H1 (cell line): ENCODE measurements around the gene VTN. TPM values are rescaled to one million over a fixed set of nuclear protein-coding genes. Genes with fewer than 3 reads are reported as not detected.

ENCODE experiments used
- CTCF ChIA-PET: fragments of 300-600 bp; sonication (Branson Sonifier 250); formaldehyde crosslinking; loops from one replicate; lab custom pipeline; 2021; ENCODE audit not compliant: partially characterized antibody; lab: Charles Lee
- POLR2A ChIA-PET: fragments of 300-600 bp; sonication (Branson Sonifier 250); formaldehyde crosslinking; loops from one replicate; lab custom pipeline; 2021; ENCODE audit warnings: inconsistent platforms; ENCODE audit not compliant: partially characterized antibody; lab: Charles Lee
- DNase-seq, 2 experiments: peaks; one replicate each; pipeline versions ENCODE4 v3.0.0 to v3.0.0-alpha.2; 2010 to 2022; ENCODE audit warnings: low spot score in 2 of 2, low read depth in 1 of 2, mixed read lengths in 1 of 2
- FAIRE-seq: peaks from 2 replicates; lab custom pipeline; 2011; peaks lifted over from hg19 to GRCh38; lab: Jason Lieb, UNC
- H2AFZ ChIP-seq: 2 replicates; pipeline ENCODE4 v1.8.1; 2012; ENCODE audit warnings: low read length, inconsistent platforms
- H2AK5ac ChIP-seq: 2 replicates; pipeline ENCODE4 v1.6.1; 2013; ENCODE audit warnings: low read depth, low read length
- H2BK120ac ChIP-seq: replicated peaks from 2 replicates; pipeline ENCODE3; 2013; ENCODE audit warnings: low read depth, low read length, inconsistent platforms
- H2BK12ac ChIP-seq: 2 replicates; pipeline ENCODE4 v1.6.1; 2013; ENCODE audit warnings: low read depth, low read length
- H2BK15ac ChIP-seq: 2 replicates; pipeline ENCODE4 v1.6.1; 2013; ENCODE audit warnings: low read length
- H2BK20ac ChIP-seq: 2 replicates; pipeline ENCODE4 v1.6.1; 2013; ENCODE audit warnings: low read length
- H2BK5ac ChIP-seq: 2 replicates; pipeline ENCODE4 v1.6.1; 2013; ENCODE audit warnings: low read depth, low read length
- H3K14ac ChIP-seq: 2 replicates; pipeline ENCODE4 v1.6.1; 2013; ENCODE audit warnings: inconsistent platforms; ENCODE audit not compliant: insufficient read length
- H3K18ac ChIP-seq: 2 replicates; pipeline ENCODE4 v1.6.1; 2013; ENCODE audit warnings: low read length; ENCODE audit errors: extremely low read depth
- H3K23ac ChIP-seq: 2 replicates; pipeline ENCODE4 v1.6.1; 2013; ENCODE audit warnings: inconsistent platforms; ENCODE audit not compliant: insufficient read length
- H3K23me2 ChIP-seq: 2 replicates; pipeline ENCODE4 v1.6.1; 2013; ENCODE audit warnings: low read depth, low read length
- H3K27ac ChIP-seq: 2 replicates; pipeline ENCODE4 v1.6.1; 2011; ENCODE audit warnings: low read depth, low read length, inconsistent platforms
- H3K27me3 ChIP-seq, 4 experiments: replicated peaks in 1 of 4; 1 replicate in 1 of 4; 2 replicates in 3 of 4; pipeline versions ENCODE4 v1.6.1 to v1.8.1; 2011 to 2013; ENCODE audit warnings: low read length in 3 of 4, mild to moderate bottlenecking in 3 of 4, inconsistent platforms in 2 of 4, mixed read lengths in 2 of 4, moderate library complexity in 1 of 4; ENCODE audit not compliant: control insufficient read depth in 3 of 4, insufficient read depth in 3 of 4; ENCODE audit errors: extremely low read depth in 1 of 4
- H3K36me3 ChIP-seq, 4 experiments: 2 replicates each; pipeline versions ENCODE4 v1.6.1 to v1.8.1; 2011 to 2013; ENCODE audit warnings: mild to moderate bottlenecking in 4 of 4, low read length in 3 of 4, moderate library complexity in 2 of 4, control low read depth in 1 of 4, inconsistent platforms in 1 of 4; ENCODE audit not compliant: insufficient read depth in 4 of 4, control insufficient read depth in 2 of 4
- H3K4ac ChIP-seq: replicated peaks from 2 replicates; pipeline ENCODE3; 2013; ENCODE audit warnings: low read length, low read depth, mixed read lengths, inconsistent platforms; ENCODE audit not compliant: insufficient read length
- H3K4me1 ChIP-seq, 4 experiments: replicated peaks in 1 of 4; 1 replicate in 1 of 4; 2 replicates in 3 of 4; pipeline versions ENCODE4 v1.6.1 to v1.8.1; 2011 to 2013; ENCODE audit warnings: low read length in 3 of 4, inconsistent platforms in 2 of 4, mixed read lengths in 1 of 4; ENCODE audit not compliant: insufficient read depth in 4 of 4, control insufficient read depth in 3 of 4
- H3K4me2 ChIP-seq, 2 experiments: 2 replicates each; pipeline versions ENCODE4 v1.6.1 to v1.8.1; 2011 to 2013; ENCODE audit warnings: low read depth in 2 of 2, low read length in 2 of 2, control low read depth in 1 of 2, inconsistent platforms in 1 of 2, mild to moderate bottlenecking in 1 of 2; ENCODE audit not compliant: insufficient read depth in 1 of 2
- H3K4me3 ChIP-seq, 4 experiments: fragments of 200-600, 300-600 bp in 1 of 4; sonication (generic), shearing (Covaris generic), sonication (Bioruptor Twin) in 1 of 4; 2 replicates each; pipeline versions ENCODE4 v1.5.1 to v1.8.1; 2011 to 2016; ENCODE audit warnings: low read length in 4 of 4, low read depth in 3 of 4, control low read depth in 2 of 4, inconsistent platforms in 2 of 4, mild to moderate bottlenecking in 2 of 4, mixed read lengths in 1 of 4, moderate library complexity in 1 of 4; ENCODE audit not compliant: insufficient read depth in 2 of 4; ENCODE audit errors: extremely low read depth in 1 of 4
- H3K56ac ChIP-seq: replicated peaks from 2 replicates; pipeline ENCODE3; 2013; ENCODE audit warnings: low read depth, mild to moderate bottlenecking, mixed read lengths, low read length, inconsistent platforms; ENCODE audit not compliant: insufficient read length
- H3K79me1 ChIP-seq: 2 replicates; pipeline ENCODE4 v1.6.1; 2013; ENCODE audit warnings: low read depth, low read length, control low read depth
- H3K79me2 ChIP-seq, 2 experiments: 2 replicates each; pipeline versions ENCODE4 v1.6.1 to v1.8.1; 2012 to 2013; ENCODE audit warnings: low read length in 2 of 2, mild to moderate bottlenecking in 2 of 2, inconsistent platforms in 1 of 2; ENCODE audit not compliant: insufficient read depth in 2 of 2, control insufficient read depth in 1 of 2
- H3K9ac ChIP-seq, 4 experiments: replicated peaks in 1 of 4; 1 replicate in 1 of 4; 2 replicates in 3 of 4; pipeline versions ENCODE4 v1.6.1 to v1.8.1; 2011 to 2013; ENCODE audit warnings: low read depth in 3 of 4, low read length in 3 of 4, control low read depth in 2 of 4, mild to moderate bottlenecking in 2 of 4, moderate library complexity in 2 of 4, inconsistent platforms in 1 of 4; ENCODE audit errors: extremely low read depth in 1 of 4
- H3K9me3 ChIP-seq, 2 experiments: 2 replicates each; pipeline versions ENCODE4 v1.6.1 to v1.8.1; 2012 to 2013; ENCODE audit warnings: mild to moderate bottlenecking in 2 of 2, moderate library complexity in 2 of 2, control low read depth in 1 of 2, inconsistent platforms in 1 of 2, low read depth in 1 of 2, low read length in 1 of 2, mixed read lengths in 1 of 2; ENCODE audit not compliant: insufficient read depth in 2 of 2
- H4K20me1 ChIP-seq, 2 experiments: replicated peaks in 1 of 2; 2 replicates each; pipeline versions ENCODE3 to v1.8.1; 2011 to 2013; ENCODE audit warnings: inconsistent platforms in 2 of 2, low read length in 2 of 2, mild to moderate bottlenecking in 1 of 2; ENCODE audit not compliant: insufficient read depth in 2 of 2, control insufficient read depth in 1 of 2
- H4K5ac ChIP-seq: 2 replicates; pipeline ENCODE4 v1.6.1; 2013; ENCODE audit warnings: low read length, low read depth, mixed read lengths, inconsistent platforms; ENCODE audit not compliant: insufficient read length
- H4K8ac ChIP-seq: 2 replicates; pipeline ENCODE4 v1.8.0; 2013; ENCODE audit warnings: mild to moderate bottlenecking, moderate library complexity, low read length, inconsistent platforms; ENCODE audit not compliant: insufficient read depth; ENCODE audit errors: extremely low read depth
- H4K91ac ChIP-seq: replicated peaks from 2 replicates; pipeline ENCODE3; 2013; ENCODE audit warnings: low read length, mixed read lengths, inconsistent platforms; ENCODE audit not compliant: insufficient read length
- CTBP2 ChIP-seq: IDR thresholded peaks from 2 replicates; pipeline ENCODE4 v1.7.0; 2011; ENCODE audit warnings: borderline replicate concordance, mild to moderate bottlenecking, moderate library complexity, mixed read lengths, low read length; ENCODE audit not compliant: insufficient read depth, insufficient read length
- KDM1A ChIP-seq: fragments of 200-600, 300-600 bp; sonication (generic); IDR thresholded peaks from 2 replicates; pipeline ENCODE4 v1.7.1; 2016; ENCODE audit warnings: mild to moderate bottlenecking, low read length, borderline replicate concordance
- NRF1 ChIP-seq: IDR thresholded peaks from 2 replicates; pipeline ENCODE4 v1.6.1; 2011; ENCODE audit warnings: mild to moderate bottlenecking, low read depth, low read length, improper control_type of control experiment
- POLR2A ChIP-seq, 2 experiments: IDR thresholded peaks; 1 replicate in 1 of 2; 2 replicates in 1 of 2; pipeline ENCODE4 v1.6.1; 2011; ENCODE audit warnings: low read depth in 2 of 2, low read length in 2 of 2, mild to moderate bottlenecking in 2 of 2; ENCODE audit errors: control extremely low read depth in 1 of 2
- POLR2AphosphoS5 ChIP-seq: IDR thresholded peaks from 2 replicates; pipeline ENCODE4 v1.6.1; 2011; ENCODE audit warnings: low read depth, low read length
- RNF2 ChIP-seq: fragments of 200-900, 300-1000 bp; sonication (generic); IDR thresholded peaks from 2 replicates; pipeline ENCODE4 v1.7.1; 2016; ENCODE audit warnings: borderline replicate concordance, low read depth, mild to moderate bottlenecking, antibody characterized with exemption, low read length; ENCODE audit not compliant: poor library complexity, severe bottlenecking; ENCODE audit errors: missing control alignments
- TBP ChIP-seq: IDR thresholded peaks from 2 replicates; pipeline ENCODE4 v1.6.1; 2011; ENCODE audit warnings: low read depth, low read length, improper control_type of control experiment
- YY1 ChIP-seq: IDR thresholded peaks from 2 replicates; pipeline ENCODE4 v1.6.1; 2011; ENCODE audit warnings: low read depth, mild to moderate bottlenecking, low read length
- ZNF274 ChIP-seq: IDR thresholded peaks from 2 replicates; pipeline ENCODE4 v1.7.0; 2012; ENCODE audit warnings: low read length, borderline replicate concordance; ENCODE audit errors: extremely low read depth
- WGBS, 2 experiments: shearing (Covaris generic) in 1 of 2; methylation state at CpG; one replicate each; pipeline versions ENCODE4 v1.1.6 to v1.1.7; 2013 to 2015; ENCODE audit warnings: low lambda C conversion rate in 2 of 2, mixed read lengths in 2 of 2, inconsistent platforms in 1 of 2, low coverage in 1 of 2, missing lambda C conversion rate in 1 of 2; ENCODE audit not compliant: insufficient replicate concordance in 2 of 2, insufficient coverage in 1 of 2, insufficient read length in 1 of 2; ENCODE audit errors: extremely low coverage in 1 of 2, missing lambda C conversion rate in 1 of 2; 5-methylcytosine and 5-hydroxymethylcytosine counted together
- polyA plus RNA-seq, 7 experiments: library from polyadenylated mRNA; depleted of rRNA in 3 of 7; stranded (reverse) in 5 of 7; unstranded in 2 of 7; fragments of >200 nt in 5 of 7; fragments of 200-250 nt in 2 of 7; gene quantifications; 1 replicate in 5 of 7; 2 replicates in 1 of 7; 4 replicates in 1 of 7; pipeline versions ENCODE4 v1.2.1 to v1.2.3, GENCODE V29; 2011 to 2013; ENCODE audit warnings: missing spikeins in 2 of 7, mixed read lengths in 2 of 7
- total RNA-seq: library from RNA; stranded (reverse); fragmentation: NEBNext Ultra II Directional; extraction: Animal tissue kit (Norgen Biotek cat#: 25700); gene quantifications from 2 replicates; pipeline ENCODE4 v1.2.1, GENCODE V29; 2021

Gene VTN
- total and polyA plus RNA-seq, 2 of the 8 experiments (the other 6 are each of a cell fraction or from before 2014, with no cell fraction given), result 0.18 TPM; not detected in 1

GRCh38 chr17:28333083-28333746 lies 36.9 kb downstream of the VTN start:
- H3K14ac ChIP-seq, result no peak overlapping the region
- peaks cover 0 to 13% of the 10 kb centered on the region in 2 experiments; a peak in 2 of 4 replicates for H3K79me2 ChIP-seq
- H3K36me3 ChIP-seq, result peaks cover 2 to 13% (median 10%) of the 10 kb centered on the region in 4 experiments; a peak in 5 of 8 replicates
- H3K56ac ChIP-seq, result no peak overlapping the region
- no peak overlapping the region for H3K27ac ChIP-seq
- no peak overlapping the region for H2BK12ac ChIP-seq
- no peaks in the 10 kb centered on the region for H3K27me3 ChIP-seq
- H2BK120ac ChIP-seq, result no peak overlapping the region
- H2BK5ac ChIP-seq, result no peak overlapping the region
- TF ChIP-seq RNF2 (no peak), POLR2AphosphoS5 (no peak), KDM1A (no peak), CTBP2 (no peak), YY1 (no peak), POLR2A (IDR thresholded peaks at IDR 0.05; ENCODE audit: control extremely low read depth in 1 of 2, low read depth in 2 of 2, low read length in 2 of 2) (no peak), NRF1 (no peak), TBP (no peak), ZNF274 (no peak)
- H3K4me2 ChIP-seq, result no peak overlapping the region
- H3K18ac ChIP-seq, result no peak overlapping the region
- 87% methylated on average over 1 of the region's 1 CpG; no CpG with 5 or more reads in 1 of the 2 experiments for WGBS, 2 experiments
- H4K5ac ChIP-seq, result no peak overlapping the region
- ChIA-PET CTCF (interaction anchor here (0.6 to 1.0 kb wide), 3 partner anchors 12 to 1203 kb away, joined by 3 to 4 read pairs (median 3); no protein-coding TSS in a partner anchor), POLR2A (interaction anchor here (0.6 to 1.3 kb wide), 2 partner anchors 14 to 452 kb away, joined by 3 to 12 read pairs; partner anchors contain the start of gene TMEM97)
- FAIRE-seq (no peak), DNase-seq (no peak)
- peaks cover 11% of the 10 kb centered on the region for H3K79me1 ChIP-seq
- no peak overlapping the region for H2BK15ac ChIP-seq
- no peak overlapping the region for H3K4me3 ChIP-seq
- peaks cover 4 to 5% of the 10 kb centered on the region in 2 experiments for H4K20me1 ChIP-seq
- H2AK5ac ChIP-seq, result no peak overlapping the region
- H3K4me1 ChIP-seq, result peaks cover 0 to 10% (median 8%) of the 10 kb centered on the region in 4 experiments; a peak in 6 of 7 replicates
- peaks cover 10% of the 10 kb centered on the region; the same call in 1 of the 2 replicates for H3K23me2 ChIP-seq
- H4K91ac ChIP-seq, result no peak overlapping the region
- no peak overlapping the region for H3K9ac ChIP-seq
- H3K9me3 ChIP-seq, result no peaks in the 10 kb centered on the region
- no peak overlapping the region for H3K4ac ChIP-seq
- no peak overlapping the region for H4K8ac ChIP-seq
- H3K23ac ChIP-seq, result no peak overlapping the region
- no peak overlapping the region for H2AFZ ChIP-seq
- no peak overlapping the region for H2BK20ac ChIP-seq
